Trophoblast cell (in vitro differentiated cells and primary cell): ENCODE results near the gene PRTFDC1.

Source experiments
- DNase-seq, 2 donors: peaks; one replicate each; pipeline ENCODE4 v3.0.0-alpha.2; 2016
- H2AFZ ChIP-seq: 2 replicates; pipeline ENCODE4 v1.6.1; 2013; ENCODE audit warnings: low read length, moderate library complexity, mild to moderate bottlenecking; ENCODE audit not compliant: insufficient read depth, poor library complexity
- H2AK5ac ChIP-seq: 2 replicates; pipeline ENCODE4 v1.6.1; 2013; ENCODE audit warnings: mild to moderate bottlenecking, low read length
- H2BK120ac ChIP-seq: 2 replicates; pipeline ENCODE4 v1.6.1; 2013; ENCODE audit warnings: low read length, mild to moderate bottlenecking, moderate library complexity; ENCODE audit not compliant: insufficient read depth, poor library complexity
- H2BK12ac ChIP-seq: 2 replicates; pipeline ENCODE4 v1.6.1; 2013; ENCODE audit warnings: mild to moderate bottlenecking, low read length, moderate library complexity
- H2BK5ac ChIP-seq: 2 replicates; pipeline ENCODE4 v1.6.1; 2013; ENCODE audit warnings: low read length, low read depth, moderate library complexity, mild to moderate bottlenecking; ENCODE audit not compliant: poor library complexity
- H3K14ac ChIP-seq: 2 replicates; pipeline ENCODE4 v1.6.1; 2013; ENCODE audit warnings: mild to moderate bottlenecking, low read length
- H3K18ac ChIP-seq: 2 replicates; pipeline ENCODE4 v1.6.1; 2013; ENCODE audit warnings: mild to moderate bottlenecking, low read length
- H3K23ac ChIP-seq: 2 replicates; pipeline ENCODE4 v1.6.1; 2013; ENCODE audit warnings: low read length
- H3K27ac ChIP-seq: 2 replicates; pipeline ENCODE4 v1.5.1; 2013; ENCODE audit warnings: low read depth, mild to moderate bottlenecking, inconsistent platforms, low read length, moderate library complexity
- H3K27me3 ChIP-seq: 2 replicates; pipeline ENCODE4 v1.6.1; 2013; ENCODE audit warnings: inconsistent platforms, mild to moderate bottlenecking, low read length, moderate library complexity; ENCODE audit not compliant: insufficient read depth
- H3K36me3 ChIP-seq, 2 experiments: 1 replicate in 1 of 2; 2 replicates in 1 of 2; pipeline ENCODE4 v1.6.1; 2013; ENCODE audit warnings: low read length in 2 of 2, mild to moderate bottlenecking in 2 of 2, moderate library complexity in 1 of 2; ENCODE audit not compliant: insufficient read depth in 2 of 2, control insufficient read depth in 1 of 2
- H3K4ac ChIP-seq: 2 replicates; pipeline ENCODE4 v1.6.1; 2013; ENCODE audit warnings: low read depth, mild to moderate bottlenecking, low read length, moderate library complexity
- H3K4me1 ChIP-seq, 2 experiments: 1 replicate in 1 of 2; 2 replicates in 1 of 2; pipeline ENCODE4 v1.6.1; 2013; ENCODE audit warnings: low read length in 2 of 2, mild to moderate bottlenecking in 2 of 2, moderate library complexity in 1 of 2; ENCODE audit not compliant: insufficient read depth in 2 of 2, control insufficient read depth in 1 of 2
- H3K4me2 ChIP-seq: 2 replicates; pipeline ENCODE4 v1.6.1; 2013; ENCODE audit warnings: inconsistent platforms, mild to moderate bottlenecking, low read length, moderate library complexity
- H3K4me3 ChIP-seq: 2 replicates; pipeline ENCODE4 v1.5.1; 2013; ENCODE audit warnings: mild to moderate bottlenecking, low read depth, low read length, inconsistent platforms
- H3K79me1 ChIP-seq: one replicate; pipeline ENCODE4 v1.6.1; 2013; ENCODE audit warnings: low read length
- H3K79me2 ChIP-seq: 2 replicates; pipeline ENCODE4 v1.6.1; 2013; ENCODE audit warnings: low read length, mild to moderate bottlenecking; ENCODE audit not compliant: control insufficient read depth, insufficient read depth, poor library complexity
- H3K9ac ChIP-seq: 2 replicates; pipeline ENCODE4 v1.6.1; 2013; ENCODE audit warnings: mild to moderate bottlenecking, low read length
- H3K9me3 ChIP-seq: 2 replicates; pipeline ENCODE4 v1.6.1; 2013; ENCODE audit warnings: low read depth, mild to moderate bottlenecking, control low read depth, inconsistent platforms, low read length; ENCODE audit not compliant: insufficient read depth
- H4K12ac ChIP-seq: 2 replicates; pipeline ENCODE4 v1.6.1; 2013; ENCODE audit warnings: low read depth, mild to moderate bottlenecking, low read length, moderate library complexity
- H4K8ac ChIP-seq: 2 replicates; pipeline ENCODE4 v1.6.1; 2013; ENCODE audit warnings: low read depth, mild to moderate bottlenecking, low read length, moderate library complexity
- H4K91ac ChIP-seq: one replicate; pipeline ENCODE4 v1.6.1; 2013; ENCODE audit warnings: low read depth, mild to moderate bottlenecking, low read length, moderate library complexity
- WGBS: extraction: QIAGEN DNeasy Blood & Tissue Kit; methylation state at CpG from one replicate; pipeline ENCODE4 v1.1.7; 2013; ENCODE audit warnings: missing lambda C conversion rate; ENCODE audit not compliant: insufficient read length, insufficient coverage; ENCODE audit errors: extremely low coverage; 5-methylcytosine and 5-hydroxymethylcytosine counted together

Gene PRTFDC1

GRCh38 chr10:24917493-24917892 lies 34.9 kb downstream of the PRTFDC1 start:
- no peaks in the 10 kb centered on the region for H3K27me3 ChIP-seq
- no peak overlapping the region for H3K4me2 ChIP-seq
- no peaks in the 10 kb centered on the region for H3K36me3 ChIP-seq
- H3K4me1 ChIP-seq = peaks cover 0 to 2% of the 10 kb centered on the region in 2 experiments
- DNase-seq = no peak
- no peaks in the 10 kb centered on the region for H3K9me3 ChIP-seq
- H2BK5ac ChIP-seq = no peak overlapping the region
- no peak overlapping the region for H2BK120ac ChIP-seq
- no peak overlapping the region for H4K8ac ChIP-seq
- no peak overlapping the region for H3K27ac ChIP-seq
- no peaks in the 10 kb centered on the region for H3K79me2 ChIP-seq
- no peak overlapping the region for H3K4ac ChIP-seq
- H3K4me3 ChIP-seq = no peak overlapping the region
- WGBS = no CpG with 5 or more reads among the region's 3 CpGs
- H2BK12ac ChIP-seq = no peak overlapping the region
- H3K9ac ChIP-seq = no peak overlapping the region
- H3K23ac ChIP-seq = no peak overlapping the region
- no peak overlapping the region for H2AK5ac ChIP-seq
- no peak overlapping the region for H3K14ac ChIP-seq
- H4K91ac ChIP-seq = no peak overlapping the region
- peaks cover 2% of the 10 kb centered on the region for H3K79me1 ChIP-seq
- H4K12ac ChIP-seq = no peak overlapping the region
- no peak overlapping the region for H2AFZ ChIP-seq
- no peak overlapping the region for H3K18ac ChIP-seq

GRCh38 chr10:24916365-24916764 lies 36.0 kb downstream of the PRTFDC1 start:
- no peak overlapping the region for H4K91ac ChIP-seq
- H2AK5ac ChIP-seq = no peak overlapping the region
- H3K4me1 ChIP-seq = peaks cover 0 to 2% of the 10 kb centered on the region in 2 experiments
- H2BK5ac ChIP-seq = no peak overlapping the region
- H3K14ac ChIP-seq = no peak overlapping the region
- H3K79me1 ChIP-seq = peaks cover 2% of the 10 kb centered on the region
- H3K27me3 ChIP-seq = no peaks in the 10 kb centered on the region
- no peaks in the 10 kb centered on the region for H3K36me3 ChIP-seq
- no peaks in the 10 kb centered on the region for H3K79me2 ChIP-seq
- H3K4me3 ChIP-seq = no peak overlapping the region
- H3K18ac ChIP-seq = no peak overlapping the region
- no peak for DNase-seq
- no peak overlapping the region for H2BK120ac ChIP-seq
- no peak overlapping the region for H4K12ac ChIP-seq
- no CpG with 5 or more reads among the region's 2 CpGs for WGBS
- no peak overlapping the region for H2BK12ac ChIP-seq
- H3K9me3 ChIP-seq = no peaks in the 10 kb centered on the region
- H4K8ac ChIP-seq = no peak overlapping the region
- H2AFZ ChIP-seq = no peak overlapping the region
- H3K27ac ChIP-seq = no peak overlapping the region
- H3K9ac ChIP-seq = no peak overlapping the region
- H3K23ac ChIP-seq = no peak overlapping the region
- H3K4ac ChIP-seq = no peak overlapping the region
- H3K4me2 ChIP-seq = no peak overlapping the region

- Histone ChIP-seq H3K4ac (no peak overlapping the region), H3K4me2 (no peak overlapping the region), H3K27ac (no peak overlapping the region), H2BK12ac (no peak overlapping the region), H3K4me1 (no peaks in the 10 kb centered on the region), H3K14ac (no peak overlapping the region), H3K36me3 (no peaks in the 10 kb centered on the region), H2AK5ac (no peak overlapping the region), H4K12ac (no peak overlapping the region), H3K79me1 (no peaks in the 10 kb centered on the region), H2AFZ (no peak overlapping the region), H3K23ac (no peak overlapping the region), H4K8ac (no peak overlapping the region), H3K18ac (no peak overlapping the region), H3K27me3 (no peaks in the 10 kb centered on the region), H2BK5ac (no peak overlapping the region), H3K79me2 (no peaks in the 10 kb centered on the region), H3K9ac (no peak overlapping the region), H3K9me3 (no peaks in the 10 kb centered on the region), H3K4me3 (no peak overlapping the region), H4K91ac (no peak overlapping the region), H2BK120ac (no peak overlapping the region)
- no peak for DNase-seq
Measured at GRCh38 chr10:24915304-24915703, 37.1 kb downstream of the PRTFDC1 start.

- H3K14ac ChIP-seq = no peak overlapping the region
- no peak overlapping the region for H4K8ac ChIP-seq
- H3K79me1 ChIP-seq = no peaks in the 10 kb centered on the region
- H2BK120ac ChIP-seq = no peak overlapping the region
- no peak overlapping the region for H2BK12ac ChIP-seq
- H3K79me2 ChIP-seq = no peaks in the 10 kb centered on the region
- no peak overlapping the region for H3K9ac ChIP-seq
- no peak overlapping the region for H3K4me3 ChIP-seq
- H2BK5ac ChIP-seq = no peak overlapping the region
- H4K12ac ChIP-seq = no peak overlapping the region
- H3K4me2 ChIP-seq = no peak overlapping the region
- no peaks in the 10 kb centered on the region for H3K4me1 ChIP-seq
- H4K91ac ChIP-seq = no peak overlapping the region
- WGBS = no CpG with 5 or more reads among the region's 1 CpG
- no peak for DNase-seq
- no peaks in the 10 kb centered on the region for H3K9me3 ChIP-seq
- no peak overlapping the region for H2AK5ac ChIP-seq
- no peaks in the 10 kb centered on the region for H3K36me3 ChIP-seq
- no peak overlapping the region for H3K4ac ChIP-seq
- no peak overlapping the region for H3K23ac ChIP-seq
- H3K27me3 ChIP-seq = no peaks in the 10 kb centered on the region
- H3K27ac ChIP-seq = no peak overlapping the region
- no peak overlapping the region for H2AFZ ChIP-seq
- H3K18ac ChIP-seq = no peak overlapping the region
Measured at GRCh38 chr10:24914148-24914547, 38.3 kb downstream of the PRTFDC1 start.
